Neural progenitor cell (in vitro differentiated cells): Measurements from ENCODE around the gene AVEN. TPM values are rescaled to one million over a fixed set of nuclear protein-coding genes. Genes with fewer than 3 reads are reported as not detected.

ENCODE experiments used
- DNase-seq: peaks from one replicate; pipeline ENCODE4 v3.0.0-alpha.2; 2016; ENCODE audit warnings: low spot score
- H2AFZ ChIP-seq: fragments of 200-600 bp; sonication (generic); replicated peaks from 2 replicates; pipeline ENCODE4 v1.6.1; 2016; ENCODE audit warnings: antibody characterized with exemption
- H3F3A ChIP-seq: fragments of 200-600 bp; sonication (generic); 2 replicates; pipeline ENCODE4 v1.6.1; 2016; ENCODE audit warnings: antibody characterized with exemption, low read depth
- H3K27ac ChIP-seq: fragments of 200-600 bp; sonication (generic); 2 replicates; pipeline ENCODE4 v1.5.1; 2016; ENCODE audit warnings: mild to moderate bottlenecking
- H3K27me3 ChIP-seq: fragments of 200-600 bp; sonication (generic); 2 replicates; pipeline ENCODE4 v1.6.1; 2016; ENCODE audit warnings: mild to moderate bottlenecking, moderate library complexity
- H3K36me3 ChIP-seq: fragments of 200-600 bp; sonication (generic); 2 replicates; pipeline ENCODE4 v1.5.1; 2016
- H3K4me1 ChIP-seq: fragments of 200-600 bp; sonication (generic); 2 replicates; pipeline ENCODE4 v1.6.1; 2016; ENCODE audit warnings: mixed run types
- H3K4me2 ChIP-seq: fragments of 200-600 bp; sonication (generic); 2 replicates; pipeline ENCODE4 v1.6.1; 2016
- H3K4me3 ChIP-seq: fragments of 200-600 bp; sonication (generic); 2 replicates; pipeline ENCODE4 v1.5.1; 2016
- H3K79me2 ChIP-seq: fragments of 200-600 bp; sonication (generic); 2 replicates; pipeline ENCODE4 v1.6.1; 2016; ENCODE audit warnings: low read depth
- H3K9ac ChIP-seq: fragments of 200-600 bp; sonication (generic); 2 replicates; pipeline ENCODE4 v1.6.1; 2016
- H3K9me3 ChIP-seq: fragments of 200-600 bp; sonication (generic); 2 replicates; pipeline ENCODE4 v1.5.1; 2016; ENCODE audit warnings: low read depth
- H4K20me1 ChIP-seq: fragments of 200-600 bp; sonication (generic); 2 replicates; pipeline ENCODE4 v1.6.1; 2016; ENCODE audit warnings: low read depth
- H3K27ac Mint-ChIP-seq: 3 replicates; pipeline ENCODE4 v1.8.0; 2021; ENCODE audit warnings: mixed read lengths
- H3K27me3 Mint-ChIP-seq: 2 replicates; pipeline ENCODE4 v1.8.0; 2022; ENCODE audit warnings: low read depth, mild to moderate bottlenecking, inconsistent platforms, moderate library complexity, mixed read lengths; ENCODE audit not compliant: insufficient read depth
- H3K36me3 Mint-ChIP-seq: 3 replicates; pipeline ENCODE4 v1.8.0; 2021; ENCODE audit warnings: mixed read lengths
- H3K4me1 Mint-ChIP-seq: 3 replicates; pipeline ENCODE4 v1.8.0; 2021; ENCODE audit warnings: mixed read lengths
- H3K4me3 Mint-ChIP-seq: 3 replicates; pipeline ENCODE4 v1.8.0; 2021; ENCODE audit warnings: mild to moderate bottlenecking, moderate library complexity, mixed read lengths
- H3K9me3 Mint-ChIP-seq: 3 replicates; pipeline ENCODE4 v1.8.0; 2020; ENCODE audit warnings: mixed read lengths
- EZH2 ChIP-seq: fragments of 200-600 bp; sonication (generic); IDR thresholded peaks from 2 replicates; pipeline ENCODE4 v1.6.1; 2017; ENCODE audit warnings: antibody characterized with exemption, mild to moderate bottlenecking, moderate library complexity
- EZH2phosphoT487 ChIP-seq: fragments of 200-600 bp; sonication (generic); IDR thresholded peaks from 2 replicates; pipeline ENCODE4 v1.6.1; 2017; ENCODE audit warnings: antibody characterized with exemption
- total RNA-seq: library from RNA; depleted of rRNA; stranded (reverse); fragments of >200 nt; gene quantifications from 2 replicates; pipeline ENCODE4 v1.2.3, GENCODE V29; 2015; ENCODE audit warnings: low replicate concordance
- TF ChIP-seq, protein P1 (sequence below): fragments of 200-600 bp; sonication (generic); IDR thresholded peaks from 2 replicates; pipeline ENCODE4 v1.5.1; 2017; ENCODE audit warnings: antibody characterized with exemption, mild to moderate bottlenecking

AVEN gene
- total RNA-seq, 1 donor from 2014 or later: 21.9 TPM

DNA sequence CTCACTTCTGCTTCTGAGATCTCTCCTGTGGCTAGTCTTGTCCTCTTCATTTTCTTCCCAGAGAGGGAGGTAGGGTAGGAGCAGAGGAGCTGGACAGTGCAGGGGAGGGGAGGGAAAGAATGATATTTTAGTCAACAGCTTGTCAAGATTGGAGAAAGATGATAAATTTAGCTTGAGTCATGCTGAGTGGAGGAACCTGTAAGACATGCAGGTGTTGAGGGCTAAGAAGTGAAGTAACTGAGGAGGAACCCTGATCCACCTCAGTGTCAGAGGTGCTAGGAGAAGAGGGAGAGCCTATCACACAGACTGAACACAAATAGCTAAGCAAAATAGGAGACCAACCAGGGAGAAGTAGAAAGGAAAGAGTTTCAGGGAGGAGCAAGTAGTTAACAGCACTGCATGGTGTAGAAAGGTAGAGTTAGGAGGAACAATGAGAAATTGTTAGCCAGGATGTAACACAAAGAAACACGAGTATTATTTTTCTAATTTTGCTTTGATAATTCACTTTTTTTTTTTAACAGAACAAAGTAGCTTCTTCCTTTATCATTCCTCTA is 178.9 kb downstream of the AVEN start:
- Histone ChIP-seq H4K20me1 (no peaks in the 10 kb centered on the region), H3K9ac (no peak overlapping the region), H3K4me1 (no peaks in the 10 kb centered on the region), H3K79me2 (no peaks in the 10 kb centered on the region), H2AFZ (no peak overlapping the region), H3K36me3 (no peaks in the 10 kb centered on the region), H3K4me3 (no peak overlapping the region), H3K9me3 (no peaks in the 10 kb centered on the region), H3K27me3 (no peaks in the 10 kb centered on the region), H3K27ac (no peak overlapping the region), H3F3A (no peaks in the 10 kb centered on the region), H3K4me2 (no peak overlapping the region)
- H3K36me3 Mint-ChIP-seq: no peaks in the 10 kb centered on the region
- H3K27me3 Mint-ChIP-seq: no peaks in the 10 kb centered on the region
- no peaks in the 10 kb centered on the region for H3K4me1 Mint-ChIP-seq
- TF ChIP-seq EZH2phosphoT487: no peak
- TF ChIP-seq, protein P1, sequence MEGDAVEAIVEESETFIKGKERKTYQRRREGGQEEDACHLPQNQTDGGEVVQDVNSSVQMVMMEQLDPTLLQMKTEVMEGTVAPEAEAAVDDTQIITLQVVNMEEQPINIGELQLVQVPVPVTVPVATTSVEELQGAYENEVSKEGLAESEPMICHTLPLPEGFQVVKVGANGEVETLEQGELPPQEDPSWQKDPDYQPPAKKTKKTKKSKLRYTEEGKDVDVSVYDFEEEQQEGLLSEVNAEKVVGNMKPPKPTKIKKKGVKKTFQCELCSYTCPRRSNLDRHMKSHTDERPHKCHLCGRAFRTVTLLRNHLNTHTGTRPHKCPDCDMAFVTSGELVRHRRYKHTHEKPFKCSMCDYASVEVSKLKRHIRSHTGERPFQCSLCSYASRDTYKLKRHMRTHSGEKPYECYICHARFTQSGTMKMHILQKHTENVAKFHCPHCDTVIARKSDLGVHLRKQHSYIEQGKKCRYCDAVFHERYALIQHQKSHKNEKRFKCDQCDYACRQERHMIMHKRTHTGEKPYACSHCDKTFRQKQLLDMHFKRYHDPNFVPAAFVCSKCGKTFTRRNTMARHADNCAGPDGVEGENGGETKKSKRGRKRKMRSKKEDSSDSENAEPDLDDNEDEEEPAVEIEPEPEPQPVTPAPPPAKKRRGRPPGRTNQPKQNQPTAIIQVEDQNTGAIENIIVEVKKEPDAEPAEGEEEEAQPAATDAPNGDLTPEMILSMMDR: no peak
- no peak for TF ChIP-seq EZH2
- no peak for DNase-seq
- no peaks in the 10 kb centered on the region for H3K9me3 Mint-ChIP-seq
- H3K4me3 Mint-ChIP-seq: no peak overlapping the region
- no peak overlapping the region for H3K27ac Mint-ChIP-seq

DNA sequence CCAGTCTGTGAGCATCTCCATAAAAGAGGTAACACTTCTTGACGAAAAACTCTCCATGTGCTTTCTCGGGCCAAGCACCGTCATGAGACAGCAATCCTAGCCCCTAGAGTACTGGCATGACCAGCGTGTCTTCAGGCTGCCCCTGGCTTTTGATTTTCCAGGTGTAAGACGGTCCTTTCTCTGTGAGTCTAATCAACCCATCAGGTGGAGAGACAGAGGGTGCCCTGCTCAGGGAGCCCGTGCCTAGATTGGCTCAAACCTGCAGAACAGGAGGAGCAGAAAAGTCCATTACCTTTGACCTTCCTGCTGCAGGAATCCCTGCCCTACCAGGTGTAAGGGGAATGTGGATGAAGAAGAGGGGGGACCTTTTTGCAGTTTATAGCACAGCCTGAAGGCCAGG is 180.2 kb downstream of the AVEN start:
- no peak overlapping the region for H3K9ac ChIP-seq
- no peak overlapping the region for H3K4me3 ChIP-seq
- H3K4me1 ChIP-seq: no peaks in the 10 kb centered on the region
- H3K79me2 ChIP-seq: no peaks in the 10 kb centered on the region
- no peaks in the 10 kb centered on the region for H3K36me3 ChIP-seq
- no peaks in the 10 kb centered on the region for H3K36me3 Mint-ChIP-seq
- no peak overlapping the region for H3K4me3 Mint-ChIP-seq
- no peaks in the 10 kb centered on the region for H3K27me3 ChIP-seq
- no peaks in the 10 kb centered on the region for H3K9me3 Mint-ChIP-seq
- no peak overlapping the region for H3K4me2 ChIP-seq
- DNase-seq: no peak
- H4K20me1 ChIP-seq: no peaks in the 10 kb centered on the region
- no peak overlapping the region for H3K27ac ChIP-seq
- TF ChIP-seq EZH2: no peak
- TF ChIP-seq, protein P1: no peak
- TF ChIP-seq EZH2phosphoT487: no peak
- H3K27me3 Mint-ChIP-seq: no peaks in the 10 kb centered on the region
- H2AFZ ChIP-seq: no peak overlapping the region
- no peak overlapping the region for H3K27ac Mint-ChIP-seq
- H3K4me1 Mint-ChIP-seq: no peaks in the 10 kb centered on the region
- H3F3A ChIP-seq: no peaks in the 10 kb centered on the region
- no peaks in the 10 kb centered on the region for H3K9me3 ChIP-seq

GRCh38 chr15:33857726-33858125 is 181.3 kb downstream of the AVEN start:
- no peak overlapping the region for H3K4me3 ChIP-seq
- no peaks in the 10 kb centered on the region for H3K27me3 ChIP-seq
- no peaks in the 10 kb centered on the region for H4K20me1 ChIP-seq
- H2AFZ ChIP-seq: no peak overlapping the region
- H3K4me2 ChIP-seq: no peak overlapping the region
- H3K9me3 ChIP-seq: no peaks in the 10 kb centered on the region
- Mint-ChIP-seq H3K27me3 (no peaks in the 10 kb centered on the region), H3K27ac (no peak overlapping the region), H3K4me1 (no peaks in the 10 kb centered on the region), H3K4me3 (no peak overlapping the region), H3K9me3 (no peaks in the 10 kb centered on the region), H3K36me3 (no peaks in the 10 kb centered on the region)
- H3F3A ChIP-seq: no peaks in the 10 kb centered on the region
- TF ChIP-seq EZH2 (no peak), EZH2phosphoT487 (no peak)
- TF ChIP-seq, protein P1: no peak
- H3K27ac ChIP-seq: no peak overlapping the region
- H3K79me2 ChIP-seq: no peaks in the 10 kb centered on the region
- H3K9ac ChIP-seq: no peak overlapping the region
- no peaks in the 10 kb centered on the region for H3K4me1 ChIP-seq
- no peaks in the 10 kb centered on the region for H3K36me3 ChIP-seq
- DNase-seq: no peak
